ACHN (cell line): ENCODE results near the gene FAM81B.

ENCODE experiments used
- DNase-seq: peaks from one replicate; pipeline ENCODE4 v3.0.0-alpha.2; 2015
- in situ Hi-C: cut with HindIII; loops from 2 replicates; pipeline ENCODE4 v1.10.0; 2017; ENCODE audit warnings: low sequenced_read_pairs, low pct_ligation_motif_present, low pct_unique_long_range_greater_than_20kb

The FAM81B gene

GRCh38 chr5:95446560-95447221, 55.5 kb downstream of the FAM81B start:
- in situ Hi-C loops: no loop called here
- peak; percentile 54 for DNase-seq

- no peak for DNase-seq
- in situ Hi-C loops: no loop called here
Measured at GRCh38 chr5:95447961-95448360, 56.8 kb downstream of the FAM81B start.

DNA sequence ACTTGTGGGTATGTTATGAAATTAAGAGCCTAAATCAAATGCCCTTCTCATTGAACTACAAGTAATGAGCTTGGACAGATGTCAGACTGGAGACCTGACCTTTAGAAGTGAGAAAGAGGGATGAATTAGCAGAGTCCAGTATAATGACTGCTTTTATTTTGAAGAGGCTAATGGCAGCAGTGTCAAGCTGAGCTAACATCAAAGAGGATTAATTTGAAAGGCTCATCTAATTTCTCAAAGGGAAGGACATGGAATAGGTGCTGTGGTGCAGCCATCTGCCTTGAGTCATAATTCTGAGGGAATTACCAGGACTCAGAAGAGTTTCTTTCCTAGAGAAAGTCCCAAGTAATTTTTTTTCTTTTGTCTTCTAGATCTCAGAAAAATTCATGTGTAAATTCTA, 57.6 kb downstream of the FAM81B start:
- in situ Hi-C loops: no loop called here
- no peak for DNase-seq

GRCh38 chr5:95449460-95449859, 58.3 kb downstream of the FAM81B start:
- in situ Hi-C loops: no loop called here
- DNase-seq: no peak

GRCh38 chr5:95454536-95454935, 63.4 kb downstream of the FAM81B start:
- in situ Hi-C loops: no loop called here

GRCh38 chr5:95460665-95461064, 69.5 kb downstream of the FAM81B start:
- in situ Hi-C loops: no loop called here
- no peak for DNase-seq

More at GRCh38 chr5:95454536-95454935, 63.4 kb downstream of the FAM81B start:
- DNase-seq: no peak

DNA sequence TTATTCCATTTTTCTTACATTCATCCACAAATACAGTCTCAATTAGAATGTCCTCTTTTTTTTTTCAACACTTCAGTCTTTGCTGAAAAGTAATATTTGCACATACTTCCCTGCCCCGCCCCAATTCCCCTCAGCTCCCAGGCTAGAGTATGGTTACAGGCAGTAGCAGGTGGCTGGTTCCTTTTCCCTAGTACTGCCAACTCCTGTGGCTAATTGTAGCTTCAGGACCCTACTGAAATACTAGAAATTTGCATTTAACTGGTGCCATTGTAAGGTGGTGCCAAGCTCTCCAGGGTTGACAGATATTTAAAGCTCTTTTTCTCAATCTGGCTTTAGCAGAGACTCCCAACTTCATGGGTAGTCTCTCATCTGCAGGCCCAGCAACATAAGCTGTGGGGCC, 80.3 kb downstream of the FAM81B start:
- in situ Hi-C loops: no loop called here
- DNase-seq: no peak

DNA sequence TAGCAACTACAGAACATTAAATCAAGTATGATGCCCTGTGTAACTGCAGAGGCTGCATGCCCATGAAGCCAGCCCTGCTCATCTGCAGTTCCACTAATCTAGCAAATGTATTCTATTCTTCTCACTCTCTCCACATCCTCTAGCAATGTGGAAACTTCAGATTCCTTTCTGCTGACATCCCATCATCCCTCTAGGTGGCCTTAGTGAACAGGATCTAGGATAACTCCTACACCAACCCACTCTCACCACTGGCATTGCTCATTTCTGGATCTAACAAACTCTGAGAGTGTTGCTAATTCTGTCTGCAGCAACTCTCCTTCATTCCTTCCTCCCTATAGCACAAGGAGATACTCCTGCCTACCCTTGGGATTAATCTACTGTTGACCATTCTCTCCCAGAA, 80.8 kb downstream of the FAM81B start:
- in situ Hi-C loops: no loop called here
- DNase-seq: no peak

- DNase-seq: no peak
- in situ Hi-C loops: no loop called here
Measured at GRCh38 chr5:95484421-95484820, 93.3 kb downstream of the FAM81B start.

DNA sequence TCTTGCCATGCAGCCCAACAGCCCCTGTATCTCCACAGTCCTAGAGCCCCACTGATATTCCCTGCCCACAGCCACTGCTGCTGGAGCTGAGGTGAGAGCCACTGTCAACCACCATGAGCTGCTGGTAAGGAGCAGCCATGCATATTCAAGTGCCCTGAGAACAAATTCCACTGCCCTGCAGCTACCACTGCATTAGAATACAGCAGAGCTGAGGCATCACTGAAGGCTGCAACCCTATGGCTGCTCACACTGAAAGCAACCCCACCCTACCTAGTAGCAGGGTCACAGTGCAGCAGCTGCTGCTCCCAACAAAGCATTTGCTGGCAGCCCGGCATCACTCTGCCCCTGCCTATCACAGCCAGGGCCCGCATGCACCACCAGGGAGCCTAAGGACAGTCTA, 95.0 kb downstream of the FAM81B start:
- DNase-seq: no peak
- in situ Hi-C loops: no loop called here

- in situ Hi-C loops: no loop called here
- no peak for DNase-seq
Measured at GRCh38 chr5:95487880-95488279, 96.7 kb downstream of the FAM81B start.
